Liver (tissue), 9 donors: ENCODE data around the gene TIMM8B. TPM values are rescaled to one million over a fixed set of nuclear protein-coding genes. Genes with fewer than 3 reads are reported as not detected.

Source experiments
- DNase-seq: peaks from one replicate; pipeline ENCODE4 v3.0.0-alpha.2; 2017; ENCODE audit warnings: low spot score
- H3K27ac ChIP-seq, 2 donors: one replicate each; pipeline ENCODE4 v1.7.0; 2013; ENCODE audit warnings: inconsistent platforms in 2 of 2, low read length in 2 of 2, control low read depth in 1 of 2, low read depth in 1 of 2, mild to moderate bottlenecking in 1 of 2
- H3K27me3 ChIP-seq, 4 donors: one replicate each; pipeline versions ENCODE4 v1.6.1 to v1.7.0; 2013; ENCODE audit warnings: low read length in 3 of 4, inconsistent platforms in 1 of 4, mild to moderate bottlenecking in 1 of 4, moderate library complexity in 1 of 4; ENCODE audit not compliant: control insufficient read depth in 4 of 4, insufficient read depth in 4 of 4
- H3K36me3 ChIP-seq, 4 donors: one replicate each; pipeline versions ENCODE4 v1.6.1 to v1.7.0; 2013; ENCODE audit warnings: low read length in 3 of 4, mild to moderate bottlenecking in 3 of 4, low read depth in 1 of 4, moderate library complexity in 1 of 4; ENCODE audit not compliant: control insufficient read depth in 4 of 4, insufficient read depth in 3 of 4
- H3K4me1 ChIP-seq, 4 donors: one replicate each; pipeline versions ENCODE4 v1.6.1 to v1.7.0; 2013; ENCODE audit warnings: low read length in 3 of 4, mild to moderate bottlenecking in 3 of 4, moderate library complexity in 1 of 4; ENCODE audit not compliant: control insufficient read depth in 4 of 4, insufficient read depth in 4 of 4
- H3K4me3 ChIP-seq, 3 donors: one replicate each; pipeline versions ENCODE4 v1.6.1 to v1.7.0; 2013; ENCODE audit warnings: low read length in 3 of 3, control low read depth in 1 of 3, low read depth in 1 of 3, mild to moderate bottlenecking in 1 of 3
- H3K9ac ChIP-seq, 2 donors: one replicate each; pipeline ENCODE4 v1.7.0; 2013; ENCODE audit warnings: low read length in 2 of 2, mild to moderate bottlenecking in 2 of 2, moderate library complexity in 2 of 2, control low read depth in 1 of 2, low read depth in 1 of 2
- H3K9me3 ChIP-seq, 4 donors: one replicate each; pipeline versions ENCODE4 v1.6.1 to v1.7.0; 2013; ENCODE audit warnings: low read length in 3 of 4; ENCODE audit not compliant: control insufficient read depth in 4 of 4
- EGR1 ChIP-seq, 2 donors: IDR thresholded peaks; 2 replicates each; pipeline ENCODE4 v1.6.1; 2016 to 2018; ENCODE audit warnings: antibody characterized with exemption in 2 of 2, low read depth in 2 of 2
- FOXA1 ChIP-seq: IDR thresholded peaks from 2 replicates; pipeline ENCODE4 v1.6.1; 2016; ENCODE audit warnings: antibody characterized with exemption
- FOXA2 ChIP-seq: IDR thresholded peaks from 2 replicates; pipeline ENCODE4 v1.6.1; 2016; ENCODE audit warnings: antibody characterized with exemption
- GABPA ChIP-seq, 2 donors: IDR thresholded peaks in 1 of 2; conservative IDR thresholded peaks in 1 of 2; 2 replicates each; pipeline ENCODE4 v1.6.1; 2016; ENCODE audit warnings: antibody characterized with exemption in 2 of 2, mild to moderate bottlenecking in 1 of 2, moderate library complexity in 1 of 2
- HNF4A ChIP-seq, 2 donors: conservative IDR thresholded peaks; 2 replicates each; pipeline ENCODE4 v1.6.1; 2016; ENCODE audit warnings: antibody characterized with exemption in 2 of 2, mild to moderate bottlenecking in 2 of 2
- HNF4G ChIP-seq: IDR thresholded peaks from 2 replicates; pipeline ENCODE4 v1.6.1; 2016; ENCODE audit warnings: antibody characterized with exemption
- JUND ChIP-seq, 2 donors: IDR thresholded peaks; 2 replicates each; pipeline ENCODE4 v1.6.1; 2016; ENCODE audit warnings: antibody characterized with exemption in 2 of 2
- NR2F2 ChIP-seq: IDR thresholded peaks from 2 replicates; pipeline ENCODE4 v1.6.1; 2016; ENCODE audit warnings: antibody characterized with exemption
- RAD21 ChIP-seq, 2 donors: IDR thresholded peaks; 2 replicates each; pipeline ENCODE4 v1.6.1; 2016; ENCODE audit warnings: antibody characterized with exemption in 2 of 2, mild to moderate bottlenecking in 2 of 2
- RXRA ChIP-seq, 2 donors: IDR thresholded peaks; 2 replicates each; pipeline ENCODE4 v1.6.1; 2017 to 2018; ENCODE audit warnings: antibody characterized with exemption in 2 of 2, mild to moderate bottlenecking in 1 of 2
- SP1 ChIP-seq: IDR thresholded peaks from 2 replicates; pipeline ENCODE4 v1.6.1; 2018; ENCODE audit warnings: antibody characterized with exemption, mild to moderate bottlenecking
- TAF1 ChIP-seq: conservative IDR thresholded peaks from 2 replicates; pipeline ENCODE4 v1.6.1; 2016; ENCODE audit warnings: antibody characterized with exemption, mild to moderate bottlenecking
- YY1 ChIP-seq: IDR thresholded peaks from 2 replicates; pipeline ENCODE4 v1.6.1; 2016; ENCODE audit warnings: antibody characterized with exemption, mild to moderate bottlenecking
- WGBS: extraction: QIAGEN DNeasy Blood & Tissue Kit; methylation state at CpG from one replicate; pipeline ENCODE4 v1.1.7; 2013; 5-methylcytosine and 5-hydroxymethylcytosine counted together
- polyA plus RNA-seq, 2 donors: library from polyadenylated mRNA; stranded (reverse) in 1 of 2; unstranded in 1 of 2; fragments of 200-250 nt in 1 of 2; fragments of >200 nt in 1 of 2; fragmentation: Nextera tagmentation in 1 of 2; extraction: Ambion mirVana in 1 of 2; gene quantifications; one replicate each; pipeline versions ENCODE4 v1.2.1 to v1.2.3, GENCODE V29; 2013 to 2015
- total RNA-seq, 2 donors: library from RNA; depleted of rRNA; stranded (reverse); fragments of >200 nt; gene quantifications; one replicate each; pipeline ENCODE4 v1.2.3, GENCODE V29; 2014
- TF ChIP-seq, protein P1 (sequence below): fragments of 150-350 bp; IDR thresholded peaks from 2 replicates; pipeline ENCODE4 v1.5.1; 2017; ENCODE audit warnings: improper control_type of control experiment, low read depth, low read length; ENCODE audit not compliant: missing input control
- TF ChIP-seq, protein P2 (sequence below): IDR thresholded peaks from 2 replicates; pipeline ENCODE4 v1.6.1; 2016; ENCODE audit warnings: antibody characterized with exemption
- TF ChIP-seq, protein P3 (sequence below): IDR thresholded peaks from 2 replicates; pipeline ENCODE4 v1.6.1; 2016; ENCODE audit warnings: antibody characterized with exemption
- TF ChIP-seq, protein P4 (sequence below): IDR thresholded peaks from 2 replicates; pipeline ENCODE4 v1.6.1; 2016; ENCODE audit warnings: antibody characterized with exemption
- TF ChIP-seq, protein P5 (sequence below): IDR thresholded peaks from 2 replicates; pipeline ENCODE4 v1.6.1; 2016; ENCODE audit warnings: antibody characterized with exemption, mild to moderate bottlenecking
- donor health status: healthy.
- donor health status: healthy.
- donor health status: healthy.
- donor health status: healthy.
- donor health status: healthy.

Gene TIMM8B
- total and polyA plus RNA-seq, 4 donors: 23.4 to 108 (median 78.7) TPM

DNA sequence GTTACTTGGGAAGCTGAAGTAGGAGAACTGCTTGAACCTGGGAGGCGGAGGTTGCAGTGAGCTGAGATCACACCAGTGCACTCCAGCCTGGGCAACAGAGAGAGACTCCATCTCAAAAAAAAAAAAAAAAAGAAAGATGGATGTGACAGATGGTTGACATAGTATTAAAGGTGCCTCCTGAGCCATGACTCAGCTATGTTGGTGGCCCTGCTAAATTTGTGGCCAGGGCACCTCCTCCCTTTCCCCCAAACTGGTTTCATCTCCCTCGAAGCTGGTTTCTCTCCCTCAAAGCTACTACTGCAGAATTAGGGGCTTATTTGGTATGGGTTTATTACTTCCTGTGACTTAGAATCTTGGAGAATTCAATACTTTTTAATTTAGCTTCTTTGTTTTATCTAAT is 31.6 kb upstream of the TIMM8B start:
- H3K9ac ChIP-seq: no peak overlapping the region
- H3K27me3 ChIP-seq: no peaks in the 10 kb centered on the region
- no peak overlapping the region for H3K4me3 ChIP-seq
- WGBS: 91% methylated on average over 2 of the region's 2 CpGs
- H3K4me1 ChIP-seq: peaks cover 0 to 3% (median 1%) of the 10 kb centered on the region in 4 donors
- no peak overlapping the region for H3K27ac ChIP-seq
- TF ChIP-seq NR2F2: no peak
- TF ChIP-seq EGR1 (IDR thresholded peaks at IDR 0.05; ENCODE audit: low read depth in 2 of 2): no peak
- no peak for TF ChIP-seq RAD21 (IDR thresholded peaks at IDR 0.05)
- TF ChIP-seq FOXA2: no peak
- TF ChIP-seq HNF4A (conservative IDR thresholded peaks at IDR 0.05): no peak
- TF ChIP-seq RXRA (IDR thresholded peaks at IDR 0.05): no peak
- TF ChIP-seq, protein P1, sequence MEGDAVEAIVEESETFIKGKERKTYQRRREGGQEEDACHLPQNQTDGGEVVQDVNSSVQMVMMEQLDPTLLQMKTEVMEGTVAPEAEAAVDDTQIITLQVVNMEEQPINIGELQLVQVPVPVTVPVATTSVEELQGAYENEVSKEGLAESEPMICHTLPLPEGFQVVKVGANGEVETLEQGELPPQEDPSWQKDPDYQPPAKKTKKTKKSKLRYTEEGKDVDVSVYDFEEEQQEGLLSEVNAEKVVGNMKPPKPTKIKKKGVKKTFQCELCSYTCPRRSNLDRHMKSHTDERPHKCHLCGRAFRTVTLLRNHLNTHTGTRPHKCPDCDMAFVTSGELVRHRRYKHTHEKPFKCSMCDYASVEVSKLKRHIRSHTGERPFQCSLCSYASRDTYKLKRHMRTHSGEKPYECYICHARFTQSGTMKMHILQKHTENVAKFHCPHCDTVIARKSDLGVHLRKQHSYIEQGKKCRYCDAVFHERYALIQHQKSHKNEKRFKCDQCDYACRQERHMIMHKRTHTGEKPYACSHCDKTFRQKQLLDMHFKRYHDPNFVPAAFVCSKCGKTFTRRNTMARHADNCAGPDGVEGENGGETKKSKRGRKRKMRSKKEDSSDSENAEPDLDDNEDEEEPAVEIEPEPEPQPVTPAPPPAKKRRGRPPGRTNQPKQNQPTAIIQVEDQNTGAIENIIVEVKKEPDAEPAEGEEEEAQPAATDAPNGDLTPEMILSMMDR: no peak
- no peak for TF ChIP-seq JUND (IDR thresholded peaks at IDR 0.05)
- no peaks in the 10 kb centered on the region for H3K36me3 ChIP-seq
- no peak for DNase-seq
- no peaks in the 10 kb centered on the region for H3K9me3 ChIP-seq

DNA sequence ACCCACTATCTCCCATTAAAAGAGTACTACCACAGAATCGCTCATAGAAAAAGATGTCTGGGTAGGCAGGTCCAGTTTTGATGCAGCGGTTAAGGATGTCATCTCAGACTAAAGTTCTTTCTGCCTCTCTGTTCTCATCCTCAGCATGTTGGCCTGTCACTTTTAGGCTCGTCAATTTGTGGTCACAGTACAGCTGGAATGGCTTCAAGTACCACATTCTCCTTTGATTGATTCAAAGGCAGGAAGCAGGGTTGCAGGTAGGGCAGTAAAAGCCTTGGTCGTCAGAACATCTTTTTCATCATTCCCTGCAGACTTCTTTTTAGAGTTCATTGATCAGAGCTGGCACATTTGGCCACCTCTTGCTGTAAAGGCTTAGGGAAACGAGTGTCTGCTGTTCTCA is 28.8 kb upstream of the TIMM8B start:
- Histone ChIP-seq H3K9me3 (no peaks in the 10 kb centered on the region), H3K27ac (no peak overlapping the region), H3K4me3 (no peak overlapping the region), H3K9ac (no peak overlapping the region), H3K4me1 (peaks cover 0 to 3% (median 1%) of the 10 kb centered on the region in 4 donors), H3K27me3 (no peaks in the 10 kb centered on the region), H3K36me3 (no peaks in the 10 kb centered on the region)
- TF ChIP-seq RAD21 (IDR thresholded peaks at IDR 0.05) (no peak), HNF4G (no peak), RXRA (IDR thresholded peaks at IDR 0.05) (no peak), FOXA2 (no peak), FOXA1 (no peak), EGR1 (IDR thresholded peaks at IDR 0.05; ENCODE audit: low read depth in 2 of 2) (no peak), HNF4A (conservative IDR thresholded peaks at IDR 0.05) (no peak), JUND (IDR thresholded peaks at IDR 0.05) (no peak), YY1 (no peak), GABPA (IDR thresholded peaks at IDR 0.05 in 1 of 2, conservative IDR thresholded peaks at IDR 0.05 in 1 of 2) (no peak), NR2F2 (no peak), TAF1 (no peak), SP1 (no peak)
- TF ChIP-seq, protein P2, sequence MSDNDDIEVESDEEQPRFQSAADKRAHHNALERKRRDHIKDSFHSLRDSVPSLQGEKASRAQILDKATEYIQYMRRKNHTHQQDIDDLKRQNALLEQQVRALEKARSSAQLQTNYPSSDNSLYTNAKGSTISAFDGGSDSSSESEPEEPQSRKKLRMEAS: no peak
- TF ChIP-seq, protein P3, sequence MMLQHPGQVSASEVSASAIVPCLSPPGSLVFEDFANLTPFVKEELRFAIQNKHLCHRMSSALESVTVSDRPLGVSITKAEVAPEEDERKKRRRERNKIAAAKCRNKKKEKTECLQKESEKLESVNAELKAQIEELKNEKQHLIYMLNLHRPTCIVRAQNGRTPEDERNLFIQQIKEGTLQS: no peak
- TF ChIP-seq, protein P4, sequence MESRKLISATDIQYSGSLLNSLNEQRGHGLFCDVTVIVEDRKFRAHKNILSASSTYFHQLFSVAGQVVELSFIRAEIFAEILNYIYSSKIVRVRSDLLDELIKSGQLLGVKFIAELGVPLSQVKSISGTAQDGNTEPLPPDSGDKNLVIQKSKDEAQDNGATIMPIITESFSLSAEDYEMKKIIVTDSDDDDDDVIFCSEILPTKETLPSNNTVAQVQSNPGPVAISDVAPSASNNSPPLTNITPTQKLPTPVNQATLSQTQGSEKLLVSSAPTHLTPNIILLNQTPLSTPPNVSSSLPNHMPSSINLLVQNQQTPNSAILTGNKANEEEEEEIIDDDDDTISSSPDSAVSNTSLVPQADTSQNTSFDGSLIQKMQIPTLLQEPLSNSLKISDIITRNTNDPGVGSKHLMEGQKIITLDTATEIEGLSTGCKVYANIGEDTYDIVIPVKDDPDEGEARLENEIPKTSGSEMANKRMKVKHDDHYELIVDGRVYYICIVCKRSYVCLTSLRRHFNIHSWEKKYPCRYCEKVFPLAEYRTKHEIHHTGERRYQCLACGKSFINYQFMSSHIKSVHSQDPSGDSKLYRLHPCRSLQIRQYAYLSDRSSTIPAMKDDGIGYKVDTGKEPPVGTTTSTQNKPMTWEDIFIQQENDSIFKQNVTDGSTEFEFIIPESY: no peak
- TF ChIP-seq, protein P5, sequence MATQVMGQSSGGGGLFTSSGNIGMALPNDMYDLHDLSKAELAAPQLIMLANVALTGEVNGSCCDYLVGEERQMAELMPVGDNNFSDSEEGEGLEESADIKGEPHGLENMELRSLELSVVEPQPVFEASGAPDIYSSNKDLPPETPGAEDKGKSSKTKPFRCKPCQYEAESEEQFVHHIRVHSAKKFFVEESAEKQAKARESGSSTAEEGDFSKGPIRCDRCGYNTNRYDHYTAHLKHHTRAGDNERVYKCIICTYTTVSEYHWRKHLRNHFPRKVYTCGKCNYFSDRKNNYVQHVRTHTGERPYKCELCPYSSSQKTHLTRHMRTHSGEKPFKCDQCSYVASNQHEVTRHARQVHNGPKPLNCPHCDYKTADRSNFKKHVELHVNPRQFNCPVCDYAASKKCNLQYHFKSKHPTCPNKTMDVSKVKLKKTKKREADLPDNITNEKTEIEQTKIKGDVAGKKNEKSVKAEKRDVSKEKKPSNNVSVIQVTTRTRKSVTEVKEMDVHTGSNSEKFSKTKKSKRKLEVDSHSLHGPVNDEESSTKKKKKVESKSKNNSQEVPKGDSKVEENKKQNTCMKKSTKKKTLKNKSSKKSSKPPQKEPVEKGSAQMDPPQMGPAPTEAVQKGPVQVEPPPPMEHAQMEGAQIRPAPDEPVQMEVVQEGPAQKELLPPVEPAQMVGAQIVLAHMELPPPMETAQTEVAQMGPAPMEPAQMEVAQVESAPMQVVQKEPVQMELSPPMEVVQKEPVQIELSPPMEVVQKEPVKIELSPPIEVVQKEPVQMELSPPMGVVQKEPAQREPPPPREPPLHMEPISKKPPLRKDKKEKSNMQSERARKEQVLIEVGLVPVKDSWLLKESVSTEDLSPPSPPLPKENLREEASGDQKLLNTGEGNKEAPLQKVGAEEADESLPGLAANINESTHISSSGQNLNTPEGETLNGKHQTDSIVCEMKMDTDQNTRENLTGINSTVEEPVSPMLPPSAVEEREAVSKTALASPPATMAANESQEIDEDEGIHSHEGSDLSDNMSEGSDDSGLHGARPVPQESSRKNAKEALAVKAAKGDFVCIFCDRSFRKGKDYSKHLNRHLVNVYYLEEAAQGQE: no peak
- TF ChIP-seq, protein P1: no peak
- 73% methylated on average over 5 of the region's 5 CpGs for WGBS
- no peak for DNase-seq
